Mucosa of rectum (tissue), 2 donors: Measurements from ENCODE around the gene RPS16.

Experiments used
- H3K27ac ChIP-seq, 2 donors: one replicate each; pipeline ENCODE4 v1.7.0; 2013; ENCODE audit warnings: inconsistent platforms in 2 of 2, low read depth in 2 of 2, low read length in 2 of 2
- H3K27me3 ChIP-seq, 2 donors: one replicate each; pipeline ENCODE4 v1.7.0; 2013; ENCODE audit warnings: low read length in 2 of 2; ENCODE audit not compliant: control insufficient read depth in 2 of 2, insufficient read depth in 2 of 2
- H3K36me3 ChIP-seq, 2 donors: one replicate each; pipeline ENCODE4 v1.7.0; 2013; ENCODE audit warnings: low read length in 2 of 2; ENCODE audit not compliant: control insufficient read depth in 2 of 2, insufficient read depth in 2 of 2
- H3K4me1 ChIP-seq, 2 donors: one replicate each; pipeline ENCODE4 v1.7.0; 2013; ENCODE audit warnings: low read length in 2 of 2, mild to moderate bottlenecking in 1 of 2; ENCODE audit not compliant: control insufficient read depth in 2 of 2, insufficient read depth in 2 of 2
- H3K4me3 ChIP-seq, 2 donors: one replicate each; pipeline ENCODE4 v1.7.0; 2013; ENCODE audit warnings: low read length in 2 of 2
- H3K9ac ChIP-seq, 2 donors: one replicate each; pipeline ENCODE4 v1.7.0; 2013; ENCODE audit warnings: low read length in 2 of 2, low read depth in 1 of 2, mild to moderate bottlenecking in 1 of 2
- H3K9me3 ChIP-seq, 2 donors: one replicate each; pipeline ENCODE4 v1.7.0; 2013; ENCODE audit warnings: low read length in 2 of 2; ENCODE audit not compliant: control insufficient read depth in 2 of 2
- donor health status: healthy.
- donor health status: Normal muscosa, but diverticular disease.

RPS16 gene

GRCh38 chr19:39402346-39403300, 33.1 kb downstream of the RPS16 start:
- peaks cover 0 to under 1% of the 10 kb centered on the region in 2 donors for H3K36me3 ChIP-seq
- H3K4me3 ChIP-seq: peak overlapping the region; percentile 58 to 72
- peaks cover 61 to 77% of the 10 kb centered on the region in 2 donors for H3K4me1 ChIP-seq

GRCh38 chr19:39401549-39402345, 34.0 kb downstream of the RPS16 start:
- H3K9me3 ChIP-seq: no peaks in the 10 kb centered on the region
- H3K36me3 ChIP-seq: peaks cover 3 to 4% of the 10 kb centered on the region in 2 donors
- peaks cover 65 to 84% of the 10 kb centered on the region in 2 donors for H3K4me1 ChIP-seq
- H3K4me3 ChIP-seq: peak overlapping the region; percentile 58 to 72
- peak overlapping the region; percentile 98 to 100 for H3K27ac ChIP-seq
- H3K9ac ChIP-seq: peak overlapping the region; percentile 86 to 93
- H3K27me3 ChIP-seq: no peaks in the 10 kb centered on the region

More at GRCh38 chr19:39402346-39403300, 33.1 kb downstream of the RPS16 start:
- no peaks in the 10 kb centered on the region for H3K27me3 ChIP-seq
- H3K9ac ChIP-seq: peak overlapping the region; percentile 86 to 93
- no peaks in the 10 kb centered on the region for H3K9me3 ChIP-seq
- H3K27ac ChIP-seq: peak overlapping the region; percentile 98 to 100

- Histone ChIP-seq H3K9ac (peak overlapping the region; percentile 86 to 93), H3K4me3 (peak overlapping the region; percentile 33 to 72), H3K27ac (peak overlapping the region; percentile 98 to 100), H3K9me3 (no peaks in the 10 kb centered on the region), H3K27me3 (no peaks in the 10 kb centered on the region), H3K4me1 (peaks cover 64 to 82% of the 10 kb centered on the region in 2 donors), H3K36me3 (peaks cover 3 to 4% of the 10 kb centered on the region in 2 donors)
Measured at GRCh38 chr19:39401070-39401548, 34.6 kb downstream of the RPS16 start.

DNA sequence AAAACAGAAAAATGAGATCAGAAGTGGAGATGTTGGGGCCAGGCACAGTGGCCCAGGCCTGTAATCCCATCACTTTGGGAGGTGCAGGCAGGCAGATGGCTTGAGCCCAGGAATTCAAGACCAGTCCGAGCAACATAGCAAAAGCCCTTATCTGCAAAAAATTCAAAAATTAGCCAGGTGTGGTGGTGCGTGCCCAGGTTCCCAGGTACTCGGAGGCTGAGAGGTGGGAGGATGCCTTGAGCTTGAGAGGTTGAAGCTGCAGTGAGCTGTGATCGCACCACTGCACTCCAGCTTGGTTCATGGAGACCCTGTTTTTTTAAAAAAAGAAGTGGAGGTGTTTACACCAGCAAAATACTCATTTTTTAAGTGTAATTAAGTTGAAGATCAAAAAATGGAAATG, 35.7 kb downstream of the RPS16 start:
- Histone ChIP-seq H3K4me1 (peaks cover 54 to 72% of the 10 kb centered on the region in 2 donors), H3K27me3 (no peaks in the 10 kb centered on the region), H3K27ac (peak overlapping the region; percentile 97 to 99), H3K9ac (peak overlapping the region in 1 of 2 donors; percentile 15), H3K9me3 (no peaks in the 10 kb centered on the region), H3K4me3 (no peak overlapping the region), H3K36me3 (peaks cover 9% of the 10 kb centered on the region in 2 donors)

DNA sequence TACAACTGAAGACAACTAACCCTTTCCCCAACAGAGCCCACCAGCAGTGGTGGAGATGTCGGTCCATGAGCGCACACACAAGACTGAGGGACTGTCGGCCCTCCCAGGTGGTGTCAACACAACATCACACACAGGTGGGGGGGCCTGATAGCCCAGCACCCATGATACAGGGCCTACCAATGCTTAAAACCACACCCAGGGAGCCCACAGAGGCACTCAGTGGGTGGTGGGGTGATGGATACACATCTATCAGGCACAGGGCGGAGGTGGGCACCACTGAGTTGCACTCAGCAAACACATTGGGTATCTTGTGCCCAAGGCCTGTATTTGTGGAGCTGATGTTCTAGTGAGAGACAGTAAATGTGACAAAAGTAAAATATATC, 36.1 kb downstream of the RPS16 start:
- H3K27ac ChIP-seq: peak overlapping the region; percentile 97 to 99
- H3K4me1 ChIP-seq: peaks cover 54 to 68% of the 10 kb centered on the region in 2 donors
- peak overlapping the region in 1 of 2 donors; percentile 12 for H3K4me3 ChIP-seq
- peaks cover 9 to 10% of the 10 kb centered on the region in 2 donors for H3K36me3 ChIP-seq
- H3K9me3 ChIP-seq: no peaks in the 10 kb centered on the region
- no peaks in the 10 kb centered on the region for H3K27me3 ChIP-seq
- peak overlapping the region; percentile 15 to 17 for H3K9ac ChIP-seq

- Histone ChIP-seq H3K9me3 (no peaks in the 10 kb centered on the region), H3K4me1 (peaks cover 47 to 60% of the 10 kb centered on the region in 2 donors), H3K9ac (peak overlapping the region; percentile 79 to 84), H3K27ac (peak overlapping the region; percentile 97 to 99), H3K36me3 (peaks cover 16 to 18% of the 10 kb centered on the region in 2 donors), H3K27me3 (no peaks in the 10 kb centered on the region), H3K4me3 (peak overlapping the region; percentile 49 to 56)
Measured at GRCh38 chr19:39398297-39398864, 37.4 kb downstream of the RPS16 start.

- Histone ChIP-seq H3K27me3 (no peaks in the 10 kb centered on the region), H3K4me1 (peaks cover 46 to 53% of the 10 kb centered on the region in 2 donors), H3K4me3 (peak overlapping the region; percentile 25 to 56), H3K9ac (peak overlapping the region; percentile 79 to 84), H3K9me3 (no peaks in the 10 kb centered on the region), H3K27ac (peak overlapping the region; percentile 97 to 99), H3K36me3 (peaks cover 16 to 20% of the 10 kb centered on the region in 2 donors)
Measured at GRCh38 chr19:39397360-39398296, 38.1 kb downstream of the RPS16 start.

DNA sequence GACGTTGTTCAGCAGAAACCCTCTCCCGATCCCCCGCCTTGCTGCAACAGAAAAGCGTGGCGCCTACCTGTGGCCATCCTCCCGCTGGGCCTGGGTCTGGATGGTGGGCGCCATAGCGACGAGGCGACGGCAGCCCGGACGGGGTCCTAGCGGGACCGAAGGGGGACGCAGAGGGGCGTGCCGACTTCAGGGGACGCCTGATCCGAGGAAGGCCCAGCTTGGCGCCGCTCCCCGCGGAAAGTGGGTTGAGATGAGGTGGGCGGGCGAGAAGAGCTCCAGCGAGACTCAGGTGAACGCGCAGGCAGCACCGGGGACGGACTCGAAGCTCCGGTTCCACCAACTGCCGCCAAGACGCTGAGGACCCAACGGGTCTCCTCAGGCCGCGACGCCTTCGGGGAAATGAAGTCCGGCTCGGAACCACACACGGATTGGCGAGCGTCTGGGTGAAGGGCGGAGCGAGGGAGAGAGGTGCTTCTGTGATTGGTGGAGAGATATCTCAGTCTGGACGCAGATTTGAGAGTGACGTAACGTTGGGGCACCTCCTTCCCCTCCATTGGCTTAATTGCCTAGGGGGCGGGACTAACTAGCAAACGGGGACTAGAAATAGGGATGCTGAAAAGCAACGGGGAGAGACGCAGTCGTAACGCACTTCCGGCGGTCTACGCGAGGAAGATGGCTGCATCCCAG, 44.9 kb downstream of the RPS16 start, which contains the start of the genes MED29 and PAF1:
Gene MED29, plus strand, starts transcription at position 628 of the 687 bp plus-strand sequence. Its CDS starts 45 bp downstream, at position 673.
Gene PAF1, minus strand, starts transcription at position 356 of the 687 bp plus-strand sequence. Its CDS starts 242 bp downstream, at position 114.
- Histone ChIP-seq H3K36me3 (peaks cover 33 to 47% of the 10 kb centered on the region in 2 donors), H3K4me1 (peaks cover 14 to 15% of the 10 kb centered on the region in 2 donors), H3K9me3 (no peaks in the 10 kb centered on the region), H3K9ac (peak within 1 kb of the TSS; percentile 99 to 100), H3K27me3 (no peaks in the 10 kb centered on the region), H3K4me3 (peak within 1 kb of the TSS; percentile 94 to 99), H3K27ac (peak within 1 kb of the TSS; percentile 97 to 100)
